GM18505 (cell line): ENCODE data around the gene PSMB8.

Experiments
- ATAC-seq: cut with Tn5 transposase; IDR thresholded peaks from one replicate; pipeline ENCODE4 v1.9.1; 2021; ENCODE audit not compliant: unreplicated experiment
- POLR2A ChIP-seq: IDR thresholded peaks from 4 replicates; pipeline ENCODE4 v1.6.1; 2011; ENCODE audit warnings: borderline replicate concordance; ENCODE audit not compliant: insufficient read depth, insufficient read length; ENCODE audit errors: extremely low read depth

PSMB8 gene

DNA sequence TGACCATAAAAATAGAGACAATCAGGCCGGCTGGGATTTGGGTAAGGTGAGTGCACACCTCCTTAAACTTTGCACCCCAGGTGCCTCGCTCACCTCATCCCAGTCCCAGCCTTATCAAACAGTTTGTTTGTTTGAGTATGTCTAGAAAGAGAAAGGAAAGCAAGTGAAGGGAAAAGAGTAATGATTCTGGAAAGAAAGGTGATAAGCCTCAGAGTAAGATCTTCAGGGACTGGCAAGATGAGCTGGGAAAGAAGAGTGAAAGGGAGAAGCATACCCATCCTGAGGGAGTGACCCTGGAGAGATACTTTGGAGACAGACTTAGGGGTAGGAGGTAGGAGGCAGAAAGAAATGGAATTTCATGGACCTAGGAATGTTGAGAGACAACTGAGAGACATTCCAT is 7.0 kb downstream of the PSMB8 start:
- ATAC-seq: no peak
- TF ChIP-seq POLR2A: no peak

GRCh38 chr6:32835167-32835893 is 8.5 kb downstream of the PSMB8 start:
- TF ChIP-seq POLR2A: no peak
- no peak for ATAC-seq

DNA sequence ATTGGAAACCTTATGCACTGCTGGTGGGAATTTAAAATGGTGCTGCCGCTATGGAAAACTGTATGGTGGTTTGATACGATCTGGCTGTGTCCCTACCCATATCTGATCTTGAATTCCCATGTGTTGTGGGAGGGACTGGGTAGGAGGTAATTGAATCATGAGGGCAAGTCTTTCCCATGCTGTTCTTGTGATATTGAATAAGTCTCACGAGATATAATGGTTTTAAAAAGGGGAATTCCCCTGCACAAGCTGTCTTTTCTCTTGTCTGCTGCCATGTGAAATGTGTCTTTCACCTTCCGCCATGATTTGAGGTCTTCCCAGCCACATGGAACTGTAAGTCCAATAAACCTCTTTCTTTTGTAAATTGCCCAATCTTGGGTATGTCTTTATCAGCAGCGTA is 10.2 kb downstream of the PSMB8 start:
- no peak for ATAC-seq
- TF ChIP-seq POLR2A: no peak

GRCh38 chr6:32832535-32832934 is 11.3 kb downstream of the PSMB8 start:
- TF ChIP-seq POLR2A: no peak
- ATAC-seq: no peak

GRCh38 chr6:32830936-32831335 is 12.9 kb downstream of the PSMB8 start:
- no peak for ATAC-seq
- TF ChIP-seq POLR2A: no peak

GRCh38 chr6:32830017-32830416 is 13.8 kb downstream of the PSMB8 start:
- no peak for ATAC-seq

DNA sequence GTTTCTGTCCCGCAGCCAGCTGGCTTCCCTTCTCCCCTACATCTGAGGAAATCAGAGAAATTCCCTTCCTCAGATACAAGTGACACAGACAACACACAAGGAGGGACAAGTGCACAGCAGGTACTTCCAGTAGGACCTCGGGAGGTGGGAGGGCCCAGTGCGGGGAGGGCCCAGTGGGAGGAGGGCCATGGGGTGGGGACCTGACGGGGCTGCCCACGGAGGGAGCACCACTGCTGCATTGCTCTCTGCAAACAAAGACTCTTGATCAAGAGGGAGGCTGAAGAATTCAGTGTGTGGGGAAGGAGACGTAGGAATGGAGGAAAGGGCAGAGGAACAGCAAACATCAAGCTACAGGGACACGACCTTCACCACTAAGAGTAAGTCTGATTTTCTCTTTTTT is 14.4 kb downstream of the PSMB8 start:
- no peak for ATAC-seq
- TF ChIP-seq POLR2A: no peak

More at GRCh38 chr6:32830017-32830416, 13.8 kb downstream of the PSMB8 start:
- no peak for TF ChIP-seq POLR2A

- ATAC-seq: no peak
- TF ChIP-seq POLR2A: no peak
Measured at GRCh38 chr6:32827025-32827424, 16.8 kb downstream of the PSMB8 start.

DNA sequence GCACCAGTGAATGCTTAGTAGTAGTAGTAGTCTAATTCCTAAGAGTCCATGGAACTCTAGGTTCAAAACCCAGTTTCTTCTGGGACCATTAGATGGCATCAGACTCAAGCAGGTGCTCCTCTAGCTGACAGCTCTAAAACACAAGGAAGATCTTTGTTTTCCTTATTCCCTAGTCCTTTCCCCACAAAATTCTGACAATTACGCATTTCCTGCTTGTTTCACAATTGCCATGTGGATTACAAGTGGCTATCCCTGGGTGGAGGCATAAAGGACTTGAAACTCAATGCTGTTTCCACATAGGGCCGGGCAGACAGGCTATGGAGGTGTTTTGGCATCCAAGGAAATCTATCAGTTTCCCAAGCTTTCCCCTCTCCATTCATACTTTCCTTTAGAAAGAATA is 17.9 kb downstream of the PSMB8 start:
- no peak for ATAC-seq
- no peak for TF ChIP-seq POLR2A

GRCh38 chr6:32819729-32820128 is 24.1 kb downstream of the PSMB8 start:
- ATAC-seq: no peak
- TF ChIP-seq POLR2A: no peak

DNA sequence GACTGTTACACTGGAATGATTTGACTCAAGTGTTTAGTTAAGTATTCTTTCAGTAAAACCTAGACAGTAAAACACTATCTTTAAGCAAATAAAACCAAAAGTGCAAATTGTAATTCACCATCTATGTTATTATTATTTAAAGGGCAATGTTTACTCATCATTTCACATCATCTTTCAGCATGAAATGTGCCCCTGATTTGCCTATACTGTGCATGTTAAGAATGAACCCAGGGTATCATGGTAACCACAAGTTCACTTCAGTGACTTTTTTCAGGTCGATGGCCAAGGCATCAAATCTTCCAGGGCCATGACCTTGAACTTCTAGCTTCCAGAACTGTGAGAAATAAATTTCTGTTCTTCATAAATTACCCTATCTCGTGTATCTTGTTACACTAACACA is 25.0 kb downstream of the PSMB8 start:
- no peak for ATAC-seq
- no peak for TF ChIP-seq POLR2A

DNA sequence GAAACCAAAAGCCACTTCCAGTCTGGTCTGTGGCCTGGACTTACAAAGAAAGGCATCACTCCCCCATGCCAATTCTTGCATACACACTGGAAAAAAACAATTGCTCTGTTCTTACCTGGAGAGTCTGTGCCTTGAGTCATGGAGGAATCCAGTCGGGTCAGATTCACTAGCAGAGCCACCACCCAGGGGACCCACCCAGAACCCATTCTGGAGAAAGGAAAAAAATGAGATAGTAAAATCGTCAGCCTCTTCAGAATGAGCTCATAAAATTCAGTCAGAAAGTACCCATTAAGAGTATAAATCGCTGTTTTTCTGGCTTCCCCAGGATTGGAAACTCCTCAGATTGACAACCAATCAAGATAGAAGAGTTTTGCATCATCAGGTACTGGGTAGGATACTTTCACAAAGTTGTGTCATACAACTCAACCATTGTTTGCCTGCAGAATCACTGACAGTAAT is 27.1 kb downstream of the PSMB8 start, which contains the start of gene HLA-DOB:
Gene HLA-DOB (minus strand): TSS at position 257 of the 459 bp plus-strand sequence. CDS start 51 bp downstream, at position 206.
- ATAC-seq: peak; percentile 60

DNA sequence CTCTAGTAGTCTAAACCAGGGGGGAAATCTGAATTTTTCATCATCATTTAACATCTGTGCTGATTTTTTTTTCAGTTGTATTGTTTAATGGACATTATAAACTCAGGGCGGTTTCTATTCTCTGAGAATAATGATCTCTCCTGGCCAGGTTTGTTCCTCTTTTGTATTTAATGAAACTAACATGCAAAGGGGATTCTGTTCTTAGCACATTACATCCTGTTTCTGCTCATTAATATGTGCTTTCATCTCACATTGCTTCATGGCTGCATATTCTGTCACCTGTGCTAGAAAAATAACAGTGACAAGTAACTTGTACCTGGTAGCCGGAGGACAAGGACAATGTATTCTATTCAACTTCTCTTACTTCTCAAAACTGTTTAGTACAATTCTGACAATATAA is 27.9 kb downstream of the PSMB8 start:
- TF ChIP-seq POLR2A: peak; percentile 48
- ATAC-seq: peak; percentile 39

More for the DNA sequence above, 27.1 kb downstream of the PSMB8 start, which contains the start of gene HLA-DOB:
- no peak for TF ChIP-seq POLR2A

DNA sequence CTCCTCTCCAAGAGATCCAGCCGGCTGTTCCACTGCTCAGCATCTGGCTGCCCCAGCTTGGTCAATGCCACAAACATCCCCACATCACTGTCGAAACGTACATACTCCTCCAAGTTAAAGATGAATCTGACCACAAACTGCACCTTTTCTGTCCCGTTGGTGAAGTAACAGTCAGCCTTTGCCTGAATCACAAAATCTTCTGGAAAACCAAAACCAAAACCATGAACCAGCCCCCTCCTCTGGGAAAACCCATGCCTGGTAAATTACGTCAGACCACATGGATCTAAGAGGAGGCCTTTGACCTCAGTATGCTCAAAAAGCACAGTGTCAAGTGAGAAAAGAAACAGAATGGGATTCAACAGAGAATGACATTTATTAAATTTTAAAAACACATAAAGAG is 28.7 kb downstream of the PSMB8 start:
- no peak for TF ChIP-seq POLR2A
- no peak for ATAC-seq

DNA sequence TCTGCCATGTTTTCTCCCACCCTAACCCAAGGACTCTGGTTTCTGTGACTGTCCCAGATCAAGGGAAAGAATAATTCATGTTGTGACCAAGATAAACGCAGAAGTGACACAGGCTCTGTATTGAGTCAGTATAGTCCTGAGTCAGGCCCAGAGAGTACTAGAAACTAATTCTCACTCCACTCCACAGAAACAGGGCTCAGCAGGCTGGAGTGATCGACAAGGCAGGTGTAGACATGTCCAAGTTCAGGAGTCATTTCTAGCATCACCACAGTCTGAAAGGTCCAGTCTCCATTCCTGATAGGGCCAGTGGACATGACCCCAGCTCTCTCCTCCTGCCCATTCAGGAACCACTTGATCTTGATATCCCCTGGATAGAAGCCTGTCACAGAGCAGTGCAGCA is 29.7 kb downstream of the PSMB8 start:
- ATAC-seq: no peak
- TF ChIP-seq POLR2A: no peak

DNA sequence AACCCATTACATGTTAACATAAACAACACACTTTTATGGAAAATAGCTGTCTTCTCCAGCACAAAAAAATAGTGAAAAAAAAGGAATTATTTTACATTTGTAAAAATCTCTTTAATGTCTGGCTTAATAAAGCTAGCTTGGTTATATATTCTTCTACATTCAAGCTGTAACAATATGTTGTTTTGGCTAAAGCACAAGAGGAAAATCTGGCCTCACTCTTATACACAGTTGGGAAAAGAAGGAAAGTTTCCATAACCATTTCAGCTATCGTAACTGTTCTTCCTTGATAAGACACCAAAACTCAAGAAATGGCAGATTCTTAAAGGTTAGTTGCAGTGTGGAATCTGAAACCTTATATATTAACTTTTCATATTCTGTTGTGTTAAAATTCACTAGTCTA is 34.7 kb downstream of the PSMB8 start:
- ATAC-seq: no peak
- TF ChIP-seq POLR2A: no peak
